Loucy (cell line): Measurements from ENCODE around the gene CACHD1.

Source experiments
- EZH2phosphoT487 ChIP-seq: fragments of 200-600 bp; IDR thresholded peaks from 2 replicates; pipeline ENCODE4 v1.6.1; 2018; ENCODE audit warnings: antibody characterized with exemption, mild to moderate bottlenecking, moderate library complexity, borderline replicate concordance
- TF ChIP-seq, protein P1 (sequence below): fragments of 200-600 bp; sonication (generic); conservative IDR thresholded peaks from 2 replicates; pipeline ENCODE4 v1.5.1; 2014; ENCODE audit warnings: mild to moderate bottlenecking, antibody characterized with exemption, low read length

GRCh38 chr1:64505944-64506655 lies 36.2 kb downstream of the CACHD1 start:
- no peak for TF ChIP-seq EZH2phosphoT487
- TF ChIP-seq, protein P1, sequence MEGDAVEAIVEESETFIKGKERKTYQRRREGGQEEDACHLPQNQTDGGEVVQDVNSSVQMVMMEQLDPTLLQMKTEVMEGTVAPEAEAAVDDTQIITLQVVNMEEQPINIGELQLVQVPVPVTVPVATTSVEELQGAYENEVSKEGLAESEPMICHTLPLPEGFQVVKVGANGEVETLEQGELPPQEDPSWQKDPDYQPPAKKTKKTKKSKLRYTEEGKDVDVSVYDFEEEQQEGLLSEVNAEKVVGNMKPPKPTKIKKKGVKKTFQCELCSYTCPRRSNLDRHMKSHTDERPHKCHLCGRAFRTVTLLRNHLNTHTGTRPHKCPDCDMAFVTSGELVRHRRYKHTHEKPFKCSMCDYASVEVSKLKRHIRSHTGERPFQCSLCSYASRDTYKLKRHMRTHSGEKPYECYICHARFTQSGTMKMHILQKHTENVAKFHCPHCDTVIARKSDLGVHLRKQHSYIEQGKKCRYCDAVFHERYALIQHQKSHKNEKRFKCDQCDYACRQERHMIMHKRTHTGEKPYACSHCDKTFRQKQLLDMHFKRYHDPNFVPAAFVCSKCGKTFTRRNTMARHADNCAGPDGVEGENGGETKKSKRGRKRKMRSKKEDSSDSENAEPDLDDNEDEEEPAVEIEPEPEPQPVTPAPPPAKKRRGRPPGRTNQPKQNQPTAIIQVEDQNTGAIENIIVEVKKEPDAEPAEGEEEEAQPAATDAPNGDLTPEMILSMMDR: no peak
